BLaER1 treated with 17β-estradiol and CSF1 and Interleukin-3, amounts not matched to agents 10 nM and 100 nM (cell line): ENCODE data around the gene PKP2.

Experiments used
- H3K27ac ChIP-seq, 11 experiments: shearing (Covaris generic); formaldehyde crosslinking; 2 replicates each; pipeline ENCODE4 v1.8.1; 2022
- H3K27me3 ChIP-seq, 11 experiments: shearing (Covaris generic); formaldehyde crosslinking; 2 replicates each; pipeline ENCODE4 v1.8.1; 2022
- H3K36me3 ChIP-seq, 11 experiments: shearing (Covaris generic); formaldehyde crosslinking; 2 replicates each; pipeline ENCODE4 v1.8.1; 2022
- H3K4me1 ChIP-seq, 10 experiments: shearing (Covaris generic); formaldehyde crosslinking; 2 replicates each; pipeline ENCODE4 v1.8.1; 2022
- H3K4me2 ChIP-seq, 11 experiments: shearing (Covaris generic); formaldehyde crosslinking; 2 replicates each; pipeline ENCODE4 v1.8.1; 2022
- H3K4me3 ChIP-seq, 10 experiments: shearing (Covaris generic); formaldehyde crosslinking; 2 replicates each; pipeline ENCODE4 v1.8.1; 2022
- H3K9ac ChIP-seq, 11 experiments: shearing (Covaris generic); formaldehyde crosslinking; 2 replicates each; pipeline ENCODE4 v1.8.1; 2022
- H3K9me3 ChIP-seq, 11 experiments: shearing (Covaris generic); formaldehyde crosslinking; replicated peaks in 1 of 11; 2 replicates each; pipeline ENCODE4 v1.8.1; 2022
- H4K20me1 ChIP-seq, 11 experiments: shearing (Covaris generic); formaldehyde crosslinking; 2 replicates each; pipeline ENCODE4 v1.8.1; 2022
- Cebpa-rat ChIP-seq, 11 experiments: shearing (Covaris generic); IDR thresholded peaks; 2 replicates each; pipeline ENCODE4 v1.8.1; 2022

Gene PKP2

DNA sequence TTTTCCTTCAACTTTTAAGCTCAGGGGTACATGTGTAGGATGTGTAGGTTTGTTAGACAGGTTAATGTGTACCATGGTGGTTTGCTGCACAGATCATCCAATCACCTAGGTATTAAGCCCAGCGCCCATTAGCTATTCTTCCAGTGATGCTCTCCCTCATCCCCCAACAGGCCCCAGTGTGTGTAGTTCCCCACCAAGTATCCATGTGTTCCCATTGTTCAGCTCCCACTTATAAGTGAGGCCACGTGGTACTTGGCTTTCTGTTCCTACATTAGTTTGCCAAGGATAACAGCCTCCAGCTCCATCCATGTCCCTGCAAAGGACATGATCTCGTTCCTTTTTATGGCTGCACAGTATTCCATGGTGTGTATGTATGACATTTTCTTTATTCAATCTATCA, 92.3 kb downstream of the PKP2 start:
- no peaks in the 10 kb centered on the region for H3K36me3 ChIP-seq

GRCh38 chr12:32801269-32801980, 95.2 kb downstream of the PKP2 start:
- H4K20me1 ChIP-seq: no peaks in the 10 kb centered on the region
- no peak for TF ChIP-seq Cebpa-rat (IDR thresholded peaks at IDR 0.05)
- no peak overlapping the region for H3K4me3 ChIP-seq
- H3K4me2 ChIP-seq: no peak overlapping the region
- H3K9ac ChIP-seq: no peak overlapping the region
- H3K27ac ChIP-seq: no peak overlapping the region
- H3K9me3 ChIP-seq: peaks cover 0 to 9% (median 0%) of the 10 kb centered on the region in 11 experiments; a peak in 2 of 22 replicates
- no peaks in the 10 kb centered on the region for H3K4me1 ChIP-seq
- H3K27me3 ChIP-seq: no peaks in the 10 kb centered on the region
- H3K36me3 ChIP-seq: no peaks in the 10 kb centered on the region

More for the DNA sequence above, 92.3 kb downstream of the PKP2 start:
- Histone ChIP-seq H3K9ac (no peak overlapping the region), H3K27ac (no peak overlapping the region), H3K4me2 (no peak overlapping the region), H4K20me1 (no peaks in the 10 kb centered on the region), H3K9me3 (peaks cover 0 to 28% (median 12%) of the 10 kb centered on the region in 11 experiments; a peak in 10 of 22 replicates), H3K27me3 (no peaks in the 10 kb centered on the region), H3K4me1 (no peaks in the 10 kb centered on the region), H3K4me3 (no peak overlapping the region)
- no peak for TF ChIP-seq Cebpa-rat (IDR thresholded peaks at IDR 0.05)

DNA sequence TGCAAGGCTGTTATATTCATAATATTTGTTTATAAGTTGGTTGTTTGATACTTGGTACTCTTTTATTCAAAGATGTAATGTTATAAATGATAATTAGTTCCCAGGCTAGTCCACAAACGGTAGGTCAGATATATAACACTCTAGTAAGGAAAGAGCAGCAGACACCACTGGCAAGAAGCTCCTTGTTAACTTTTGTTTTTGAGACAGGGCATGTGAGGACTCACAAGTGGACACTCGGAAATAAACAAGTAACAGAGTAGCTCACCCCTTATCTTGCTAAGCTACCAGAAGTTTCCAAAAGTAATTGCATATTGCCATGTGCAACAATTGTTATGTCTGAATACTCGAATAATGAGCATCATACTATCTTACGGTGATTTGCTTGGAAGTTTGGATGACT, 102.3 kb downstream of the PKP2 start:
- no peak for TF ChIP-seq Cebpa-rat (IDR thresholded peaks at IDR 0.05)
- H3K4me2 ChIP-seq: no peak overlapping the region
- H3K9me3 ChIP-seq: no peaks in the 10 kb centered on the region
- H3K27me3 ChIP-seq: no peaks in the 10 kb centered on the region
- H3K27ac ChIP-seq: no peak overlapping the region
- H3K36me3 ChIP-seq: no peaks in the 10 kb centered on the region
- H3K4me1 ChIP-seq: no peaks in the 10 kb centered on the region
- H4K20me1 ChIP-seq: no peaks in the 10 kb centered on the region
- no peak overlapping the region for H3K9ac ChIP-seq
- no peak overlapping the region for H3K4me3 ChIP-seq

- Histone ChIP-seq H3K4me3 (no peak overlapping the region), H3K36me3 (no peaks in the 10 kb centered on the region), H3K27ac (no peak overlapping the region), H3K9ac (no peak overlapping the region), H3K9me3 (peaks cover 0 to 8% (median 0%) of the 10 kb centered on the region in 11 experiments; a peak in 1 of 22 replicates), H3K4me2 (no peak overlapping the region), H4K20me1 (no peaks in the 10 kb centered on the region), H3K27me3 (no peaks in the 10 kb centered on the region), H3K4me1 (no peaks in the 10 kb centered on the region)
- TF ChIP-seq Cebpa-rat (IDR thresholded peaks at IDR 0.05): no peak
These were observed 106.7 kb downstream of the PKP2 start for GRCh38 chr12:32789916-32790315.

- Histone ChIP-seq H3K4me2 (no peak overlapping the region), H3K9ac (no peak overlapping the region), H4K20me1 (no peaks in the 10 kb centered on the region), H3K4me3 (no peak overlapping the region), H3K36me3 (no peaks in the 10 kb centered on the region), H3K4me1 (no peaks in the 10 kb centered on the region), H3K27ac (no peak overlapping the region), H3K27me3 (no peaks in the 10 kb centered on the region), H3K9me3 (peaks cover 0 to 8% (median 0%) of the 10 kb centered on the region in 11 experiments; a peak in 1 of 22 replicates)
- TF ChIP-seq Cebpa-rat (IDR thresholded peaks at IDR 0.05): no peak
These were observed 107.1 kb downstream of the PKP2 start for GRCh38 chr12:32789446-32789845.

DNA sequence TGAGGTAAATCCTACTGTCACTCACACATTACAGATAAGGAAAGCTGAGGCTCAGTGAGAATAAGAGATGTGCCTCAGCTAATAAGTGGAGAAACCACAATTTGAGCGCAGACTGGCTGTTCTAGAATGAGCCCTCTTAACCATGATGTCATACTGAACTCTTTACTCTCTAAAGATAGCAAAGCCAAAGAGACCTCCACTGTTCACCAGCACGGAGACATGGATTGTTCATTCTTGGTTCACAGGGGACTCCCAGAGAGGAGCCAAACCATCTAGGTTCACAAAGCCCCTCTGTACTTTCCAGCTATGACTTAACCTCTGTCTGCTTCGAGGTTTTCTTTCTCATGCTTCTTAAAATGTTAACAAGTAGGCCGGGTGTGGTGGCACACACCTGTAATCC, 108.2 kb downstream of the PKP2 start:
- no peaks in the 10 kb centered on the region for H4K20me1 ChIP-seq

GRCh38 chr12:32785557-32785956, 111.0 kb downstream of the PKP2 start:
- Histone ChIP-seq H4K20me1 (no peaks in the 10 kb centered on the region), H3K9me3 (peaks cover 0 to 8% (median 0%) of the 10 kb centered on the region in 11 experiments; a peak in 1 of 22 replicates), H3K27me3 (no peaks in the 10 kb centered on the region), H3K4me3 (no peak overlapping the region), H3K36me3 (no peaks in the 10 kb centered on the region), H3K9ac (no peak overlapping the region), H3K4me1 (no peaks in the 10 kb centered on the region), H3K4me2 (no peak overlapping the region), H3K27ac (no peak overlapping the region)
- TF ChIP-seq Cebpa-rat (IDR thresholded peaks at IDR 0.05): no peak

More for the DNA sequence above, 108.2 kb downstream of the PKP2 start:
- no peaks in the 10 kb centered on the region for H3K27me3 ChIP-seq
- no peak for TF ChIP-seq Cebpa-rat (IDR thresholded peaks at IDR 0.05)
- H3K36me3 ChIP-seq: no peaks in the 10 kb centered on the region
- no peak overlapping the region for H3K9ac ChIP-seq
- H3K27ac ChIP-seq: no peak overlapping the region
- no peak overlapping the region for H3K4me2 ChIP-seq
- peaks cover 0 to 8% (median 0%) of the 10 kb centered on the region in 11 experiments; a peak in 1 of 22 replicates for H3K9me3 ChIP-seq
- H3K4me1 ChIP-seq: no peaks in the 10 kb centered on the region
- no peak overlapping the region for H3K4me3 ChIP-seq

GRCh38 chr12:32783029-32783428, 113.5 kb downstream of the PKP2 start:
- TF ChIP-seq Cebpa-rat (IDR thresholded peaks at IDR 0.05): no peak
- Histone ChIP-seq H3K27ac (no peak overlapping the region), H3K4me1 (no peaks in the 10 kb centered on the region), H4K20me1 (no peaks in the 10 kb centered on the region), H3K27me3 (no peaks in the 10 kb centered on the region), H3K9me3 (0 out of 22 replicates have a peak, but pooled peaks cover 0 to 3% (median 0%) of the 10 kb centered on the region in 11 experiments), H3K36me3 (no peaks in the 10 kb centered on the region), H3K9ac (no peak overlapping the region), H3K4me2 (no peak overlapping the region), H3K4me3 (no peak overlapping the region)

- Histone ChIP-seq H3K9me3 (no peaks in the 10 kb centered on the region), H3K27ac (no peak overlapping the region), H4K20me1 (no peaks in the 10 kb centered on the region), H3K9ac (no peak overlapping the region), H3K4me2 (no peak overlapping the region), H3K27me3 (no peaks in the 10 kb centered on the region), H3K4me1 (no peaks in the 10 kb centered on the region), H3K4me3 (no peak overlapping the region), H3K36me3 (no peaks in the 10 kb centered on the region)
- TF ChIP-seq Cebpa-rat (IDR thresholded peaks at IDR 0.05): no peak
These were observed 116.5 kb downstream of the PKP2 start for GRCh38 chr12:32780071-32780470.

DNA sequence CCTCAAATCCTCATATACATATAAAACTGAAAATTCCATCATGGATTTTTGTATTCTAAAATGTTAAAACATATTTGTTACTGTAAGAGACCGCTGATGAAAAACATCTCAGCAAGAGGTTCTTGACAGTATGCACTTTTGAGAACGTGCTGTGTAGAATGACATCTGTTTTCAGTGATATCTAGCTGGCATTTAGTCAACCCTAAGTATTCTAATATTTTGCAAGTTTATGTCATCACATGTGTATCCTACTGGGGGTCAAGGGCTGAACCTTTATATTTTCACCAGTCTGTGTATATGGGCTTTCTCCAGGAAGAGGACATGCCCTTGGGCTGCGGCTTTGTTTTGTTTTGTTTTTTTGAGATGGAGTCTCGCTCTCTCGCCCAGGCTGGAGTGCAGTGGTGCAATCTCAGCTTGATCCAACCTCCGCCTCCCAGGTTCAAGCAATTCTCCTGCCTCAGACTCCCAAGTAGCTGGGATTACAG, 118.8 kb downstream of the PKP2 start:
- H3K4me3 ChIP-seq: no peak overlapping the region
- no peaks in the 10 kb centered on the region for H3K4me1 ChIP-seq
- H3K36me3 ChIP-seq: no peaks in the 10 kb centered on the region
- no peaks in the 10 kb centered on the region for H3K9me3 ChIP-seq
- no peak overlapping the region for H3K4me2 ChIP-seq
- H3K9ac ChIP-seq: no peak overlapping the region
- TF ChIP-seq Cebpa-rat (IDR thresholded peaks at IDR 0.05): no peak
- no peak overlapping the region for H3K27ac ChIP-seq
- H4K20me1 ChIP-seq: no peaks in the 10 kb centered on the region
- H3K27me3 ChIP-seq: no peaks in the 10 kb centered on the region
